Activated T-cell treated with anti-CD3 and anti-CD28 coated beads for 1 hour (primary cell): ENCODE measurements around the gene NPM3.

ENCODE experiments used
- DNase-seq: peaks from one replicate; pipeline ENCODE4 v3.0.0-alpha.2; 2020; ENCODE audit warnings: low read depth

Gene NPM3

DNA sequence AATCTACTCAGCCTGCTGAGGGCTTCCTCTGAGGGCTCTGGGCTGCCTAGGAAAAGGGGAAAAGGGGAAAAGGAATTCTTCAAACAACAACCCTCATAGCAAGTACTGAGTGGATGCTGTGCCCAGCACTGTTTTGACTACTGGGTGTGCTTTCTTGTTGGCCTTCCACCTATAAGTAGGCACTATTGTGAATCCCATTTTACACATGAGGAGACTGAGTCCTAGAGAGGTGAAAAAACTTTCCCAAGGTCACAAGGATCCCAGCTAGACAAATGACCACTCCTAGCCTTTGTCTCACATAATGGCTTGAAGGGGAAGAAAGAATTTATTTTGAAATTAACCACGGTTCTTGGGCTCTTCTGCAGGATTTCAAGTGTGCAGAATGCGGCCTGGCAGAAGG is 24.4 kb downstream of the NPM3 start:
- no peak for DNase-seq

DNA sequence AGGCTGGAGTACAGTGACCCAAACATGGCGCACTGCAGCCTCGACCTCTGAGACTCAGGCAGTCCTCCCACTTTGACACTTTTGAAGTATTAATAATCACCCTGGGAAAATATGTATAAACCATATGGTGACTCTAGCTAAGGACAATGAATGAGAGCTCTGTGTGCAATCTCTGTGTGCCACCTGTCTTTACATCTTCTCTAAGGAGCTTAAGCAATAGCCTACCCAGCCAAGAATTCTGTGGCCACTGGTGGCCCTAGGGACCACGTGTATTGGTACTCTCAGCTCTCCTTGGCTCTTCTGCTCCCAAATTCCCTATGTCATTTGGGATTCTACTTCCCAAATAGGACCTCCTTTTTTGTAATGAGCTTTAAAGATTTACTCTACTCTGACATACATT is 31.0 kb downstream of the NPM3 start:
- DNase-seq, result no peak

DNA sequence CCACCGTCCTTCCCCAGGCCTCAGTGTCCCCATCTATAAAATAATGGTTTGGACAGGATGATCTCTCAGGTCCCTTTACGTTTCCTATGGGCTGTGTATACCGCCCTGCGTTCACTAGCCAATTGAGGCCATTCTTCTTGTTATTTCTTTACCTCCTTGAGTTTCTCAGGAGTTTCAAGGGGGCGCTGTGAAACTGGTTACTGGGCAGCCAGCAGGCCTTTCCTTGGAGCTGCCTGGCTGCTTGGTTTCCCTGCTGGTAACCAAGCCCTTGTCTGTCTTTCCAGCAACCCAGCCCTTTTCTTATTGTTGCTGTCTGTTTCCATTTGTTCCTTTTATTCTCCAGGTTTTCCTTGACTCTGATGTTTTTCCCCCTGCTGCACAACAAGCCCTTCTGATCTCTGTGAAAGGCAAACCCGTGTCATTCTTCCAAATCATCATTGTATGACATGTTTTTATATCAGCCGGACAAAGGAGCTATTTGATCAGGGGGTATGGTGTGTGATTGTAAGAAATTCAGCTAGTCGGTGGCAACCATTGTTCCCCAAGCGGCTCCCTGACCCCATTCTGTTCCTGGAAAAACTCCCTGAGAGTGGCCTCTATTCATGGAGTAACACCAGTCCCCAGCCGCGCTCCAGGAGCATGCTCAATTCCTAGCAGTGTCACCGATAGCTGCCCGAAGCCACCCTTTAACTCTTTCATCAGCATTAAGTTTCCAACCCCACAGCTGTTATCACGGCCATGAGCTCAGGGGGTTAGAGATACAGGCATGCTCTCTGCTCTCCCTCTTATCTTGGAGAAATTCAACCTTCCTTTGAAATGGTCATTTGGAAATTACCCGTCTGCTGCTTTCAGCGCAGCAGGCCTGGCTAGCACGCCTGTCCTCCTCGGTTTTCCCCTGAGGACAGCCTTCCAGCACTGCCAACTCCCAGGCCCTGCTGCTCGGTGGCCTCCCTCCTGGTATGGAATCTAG is 33.9 kb downstream of the NPM3 start:
- DNase-seq, result no peak

DNA sequence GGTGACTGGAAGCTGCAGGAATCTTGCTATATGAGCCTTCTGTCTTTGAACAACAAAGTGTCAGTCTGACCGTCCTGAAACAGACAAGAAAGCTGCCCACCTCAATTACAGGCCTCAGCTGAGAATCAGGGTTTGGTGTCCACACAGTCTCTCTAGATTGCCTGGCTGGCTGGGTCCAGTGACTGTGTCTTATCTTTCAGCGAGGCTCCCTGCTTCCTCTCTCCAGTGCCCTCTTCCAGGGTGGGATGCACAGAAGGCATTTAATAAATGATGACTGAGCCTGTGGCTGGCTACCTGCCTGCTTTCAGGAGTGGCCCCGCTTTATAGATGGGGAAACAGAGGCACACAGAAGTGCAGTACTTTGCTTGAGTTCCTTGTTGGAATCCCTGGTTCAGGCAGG is 34.8 kb downstream of the NPM3 start:
- DNase-seq, result no peak

DNA sequence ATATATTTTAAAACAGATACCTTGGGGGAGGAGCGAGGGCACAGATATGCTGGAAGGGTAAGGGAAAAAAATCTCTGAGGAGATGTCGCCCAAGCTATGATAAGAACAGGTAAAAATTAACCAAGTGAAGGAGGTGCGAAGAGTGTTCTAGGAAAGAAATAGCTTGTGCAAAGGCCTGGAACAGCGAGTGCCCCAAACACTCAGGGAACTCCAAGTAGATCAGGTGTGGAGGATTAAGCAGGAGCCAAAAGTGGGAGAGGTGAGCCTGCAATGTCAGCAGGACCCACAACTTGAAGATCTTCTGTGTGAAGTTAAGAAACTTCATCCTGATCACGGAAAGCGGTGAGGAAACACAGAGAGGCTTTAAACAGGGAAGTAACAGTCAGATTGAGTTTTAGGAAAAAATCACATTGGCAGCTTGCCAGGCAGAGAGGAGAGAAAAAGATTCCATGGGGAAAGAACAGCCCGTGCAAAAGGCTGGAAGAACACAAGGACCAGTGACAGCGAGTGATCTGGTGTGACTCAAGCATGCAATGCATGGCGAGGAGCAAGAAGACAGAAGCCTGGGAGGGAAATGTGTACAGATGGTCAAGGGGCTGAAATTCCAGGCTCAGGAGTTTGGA is 38.1 kb downstream of the NPM3 start:
- no peak for DNase-seq

DNA sequence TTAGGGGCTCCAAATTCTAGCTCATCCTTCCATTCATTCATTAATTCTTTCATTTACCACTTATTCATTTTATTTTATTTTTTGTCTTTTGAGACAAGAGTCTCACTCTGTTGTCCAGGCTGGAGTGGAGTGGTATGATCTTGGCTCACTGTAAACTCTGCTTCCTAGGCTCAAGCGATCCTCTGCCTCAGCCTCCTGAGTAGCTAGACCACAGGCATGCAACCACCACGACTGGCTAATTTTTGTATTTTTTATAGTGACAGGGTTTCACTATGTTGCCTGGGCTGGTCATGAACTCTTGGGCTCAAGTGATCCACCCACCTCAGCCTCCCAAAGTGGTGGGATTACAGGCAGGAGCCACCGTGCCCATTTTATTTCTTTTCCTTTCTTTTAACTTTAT is 39.0 kb downstream of the NPM3 start:
- no peak for DNase-seq

DNA sequence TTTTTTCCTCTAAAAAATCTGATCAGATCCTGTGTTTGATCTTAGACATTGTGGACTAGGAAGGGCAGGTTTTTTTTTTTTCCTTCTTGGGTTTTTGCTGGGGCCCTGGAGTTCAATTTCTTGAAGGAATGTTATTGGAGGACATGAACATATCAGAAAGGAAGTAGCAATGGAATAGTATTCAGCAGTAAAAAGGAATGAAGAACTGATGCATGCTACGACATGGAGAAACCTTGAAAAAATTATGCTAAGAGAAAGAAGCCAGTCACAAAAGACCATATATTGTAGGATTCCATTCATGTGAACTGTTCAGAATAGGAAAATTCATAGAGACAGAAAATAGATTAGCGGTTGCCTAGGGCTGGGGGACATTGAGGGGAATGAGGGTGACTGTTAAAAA is 41.3 kb downstream of the NPM3 start:
- no peak for DNase-seq

DNA sequence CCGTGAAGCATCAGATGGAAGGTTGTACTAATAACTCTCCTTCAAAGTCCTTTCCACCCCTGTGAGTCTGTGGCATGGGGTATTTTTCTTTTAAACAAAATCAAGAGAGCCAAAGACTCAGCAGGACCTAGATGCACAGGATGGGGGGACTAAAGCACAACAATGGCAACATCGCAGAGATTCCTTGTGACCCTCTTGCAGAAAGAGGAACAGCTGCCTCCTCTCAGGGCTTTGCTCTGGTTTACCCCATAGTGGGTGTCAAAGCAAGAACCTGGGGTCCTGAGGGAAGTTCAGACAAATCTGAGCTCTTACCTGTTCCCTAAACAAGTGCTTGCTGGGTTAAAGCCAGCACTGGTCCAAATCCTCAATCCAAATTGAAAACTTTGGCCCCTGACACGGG is 46.6 kb downstream of the NPM3 start:
- no peak for DNase-seq

DNA sequence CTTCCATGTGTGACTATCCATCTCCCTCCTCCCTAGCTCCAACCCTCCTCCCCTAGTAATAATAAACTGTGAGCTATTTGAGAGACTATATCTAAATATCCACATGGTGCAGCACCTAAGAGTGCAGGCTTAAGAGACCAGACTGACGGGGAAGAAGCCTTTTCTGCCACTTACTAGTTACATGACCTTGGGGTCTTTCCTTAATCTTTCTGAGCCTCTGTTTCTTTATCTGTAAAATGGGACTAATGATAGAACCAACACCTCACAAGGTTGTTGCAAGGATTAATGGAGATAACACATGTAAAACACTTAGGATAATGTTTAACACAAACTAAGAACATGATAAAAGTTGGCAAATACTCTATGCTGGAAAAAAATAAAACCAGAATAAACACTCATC is 51.1 kb downstream of the NPM3 start:
- no peak for DNase-seq
